Measurements from ENCODE around the gene ATXN1.
"Not testable (repeated sequence)": the region's sequence is repeated elsewhere in the genome, so short reads cannot be mapped to it uniquely, and the experiment has no call there.

The ATXN1 gene

GRCh38 chr6:16760516-16761470, at the start of gene ATXN1:
TSS of gene ATXN1 (minus strand) at chr6:16761460.
- no peak for DNase-seq (ENCODE audit: low spot score)

GRCh38 chr6:16810411-16810810, 49.2 kb upstream of the ATXN1 start:
- DNase-seq (ENCODE audit: low spot score): no peak

DNA sequence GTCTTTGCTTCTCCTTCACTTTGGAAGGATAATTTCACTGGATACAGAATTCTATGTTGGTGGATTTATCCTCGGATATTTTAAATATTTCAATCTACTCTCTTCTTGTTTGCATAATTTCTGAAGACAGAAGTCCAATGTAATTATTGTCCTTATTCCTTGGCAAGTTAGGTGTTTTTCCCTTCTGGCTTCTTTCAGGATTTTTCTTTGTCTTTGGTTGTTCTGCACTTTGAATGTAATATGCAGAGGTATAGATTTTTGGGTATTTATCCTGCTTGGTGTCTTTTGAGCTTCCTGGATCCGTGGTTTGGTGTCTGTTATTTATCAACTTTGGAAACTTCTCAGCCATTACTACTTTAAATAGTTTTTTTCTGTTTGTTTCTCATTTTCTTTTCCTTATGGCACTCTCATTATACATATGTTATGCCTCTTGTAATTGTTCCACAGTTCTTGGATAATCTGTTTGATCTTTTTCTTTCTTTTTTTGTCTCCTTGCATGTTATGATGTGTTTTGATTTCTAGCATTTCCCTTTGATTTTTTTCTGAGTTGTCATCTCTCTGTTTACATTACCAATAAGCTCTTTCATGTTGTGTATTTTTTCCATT, 48.6 kb upstream of the ATXN1 start:
- DNase-seq (ENCODE audit: low spot score): no peak

DNA sequence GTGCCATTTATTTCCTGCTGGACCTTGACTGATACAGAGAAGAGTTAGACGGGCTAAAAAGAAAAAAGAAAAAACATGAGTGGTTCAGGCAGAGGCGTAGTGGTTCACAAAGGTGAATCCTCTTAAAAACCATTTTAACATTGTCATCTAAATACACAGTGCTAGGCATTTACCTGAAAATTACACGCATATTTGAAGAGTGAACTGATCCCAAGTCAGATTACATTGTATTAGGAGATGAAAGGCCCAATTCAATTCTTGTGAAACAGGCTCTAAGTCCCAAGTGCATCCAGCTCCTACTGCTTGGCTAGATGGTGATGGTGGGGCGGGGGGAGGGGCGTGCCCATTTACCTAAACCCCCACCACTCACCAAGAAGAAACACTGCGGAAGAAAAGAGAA, 46.7 kb upstream of the ATXN1 start:
- DNase-seq (ENCODE audit: low spot score): no peak

GRCh38 chr6:16806363-16806762, 45.1 kb upstream of the ATXN1 start:
- DNase-seq (ENCODE audit: low spot score): no peak

GRCh38 chr6:16805243-16805950, 44.1 kb upstream of the ATXN1 start:
- DNase-seq (ENCODE audit: low spot score): no peak

DNA sequence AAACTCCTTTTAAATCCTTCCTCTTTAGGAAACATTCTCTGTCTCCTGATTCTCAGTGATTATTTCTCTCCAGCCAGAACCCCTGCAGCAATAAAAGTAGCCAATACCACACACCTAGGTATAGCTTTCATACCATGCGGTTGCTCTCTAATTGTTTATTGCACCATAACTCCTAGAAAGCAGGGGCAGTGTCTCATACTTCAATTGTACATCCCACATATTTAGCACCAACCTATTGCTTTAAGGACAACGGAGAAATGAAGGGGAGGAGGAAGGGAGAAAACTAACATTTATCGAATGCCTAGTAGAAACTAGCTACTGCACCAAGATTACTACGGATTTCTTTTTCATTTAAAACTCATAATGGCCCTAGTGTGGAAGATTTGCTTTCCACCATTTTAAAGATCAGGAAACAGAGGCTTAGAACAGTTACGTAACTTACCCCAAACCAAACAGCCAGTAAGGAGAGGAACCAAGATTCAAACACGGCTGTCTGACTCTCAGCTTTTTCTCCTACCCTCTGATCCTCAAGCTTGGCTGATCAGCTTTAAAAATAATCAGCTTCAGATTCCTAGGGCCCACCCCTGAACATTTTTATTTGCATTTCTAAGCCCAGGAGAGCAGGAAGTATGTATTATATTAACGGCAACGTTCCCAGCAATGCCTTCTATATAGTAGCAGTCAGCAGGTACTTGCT, 43.4 kb upstream of the ATXN1 start:
- DNase-seq (ENCODE audit: low spot score): no peak

GRCh38 chr6:16803294-16804200, 42.3 kb upstream of the ATXN1 start:
- no peak for DNase-seq (ENCODE audit: low spot score)

GRCh38 chr6:16802071-16802470, 40.8 kb upstream of the ATXN1 start:
- no peak for DNase-seq (ENCODE audit: low spot score)

GRCh38 chr6:16800942-16801341, 39.7 kb upstream of the ATXN1 start:
- no peak for DNase-seq (ENCODE audit: low spot score)

DNA sequence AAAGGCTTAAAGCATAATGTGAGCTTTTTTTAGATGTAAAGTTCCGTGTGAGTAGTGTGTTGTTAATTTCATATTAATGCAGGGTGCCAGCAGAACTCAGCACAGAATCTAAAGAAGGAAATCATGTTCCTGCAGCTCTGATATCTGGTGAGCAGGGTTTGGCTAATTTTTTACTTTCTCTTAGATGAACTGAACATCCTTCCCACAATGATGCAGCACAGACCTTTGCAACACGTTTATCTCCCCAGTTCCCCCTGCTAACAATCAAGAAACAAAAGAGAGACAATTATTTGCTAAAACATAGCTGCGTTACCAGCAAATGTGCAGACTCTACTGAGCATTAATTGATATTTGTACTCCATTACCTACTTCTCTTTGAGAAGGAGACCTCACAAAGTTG, 39.1 kb upstream of the ATXN1 start:
- no peak for DNase-seq (ENCODE audit: low spot score)

DNA sequence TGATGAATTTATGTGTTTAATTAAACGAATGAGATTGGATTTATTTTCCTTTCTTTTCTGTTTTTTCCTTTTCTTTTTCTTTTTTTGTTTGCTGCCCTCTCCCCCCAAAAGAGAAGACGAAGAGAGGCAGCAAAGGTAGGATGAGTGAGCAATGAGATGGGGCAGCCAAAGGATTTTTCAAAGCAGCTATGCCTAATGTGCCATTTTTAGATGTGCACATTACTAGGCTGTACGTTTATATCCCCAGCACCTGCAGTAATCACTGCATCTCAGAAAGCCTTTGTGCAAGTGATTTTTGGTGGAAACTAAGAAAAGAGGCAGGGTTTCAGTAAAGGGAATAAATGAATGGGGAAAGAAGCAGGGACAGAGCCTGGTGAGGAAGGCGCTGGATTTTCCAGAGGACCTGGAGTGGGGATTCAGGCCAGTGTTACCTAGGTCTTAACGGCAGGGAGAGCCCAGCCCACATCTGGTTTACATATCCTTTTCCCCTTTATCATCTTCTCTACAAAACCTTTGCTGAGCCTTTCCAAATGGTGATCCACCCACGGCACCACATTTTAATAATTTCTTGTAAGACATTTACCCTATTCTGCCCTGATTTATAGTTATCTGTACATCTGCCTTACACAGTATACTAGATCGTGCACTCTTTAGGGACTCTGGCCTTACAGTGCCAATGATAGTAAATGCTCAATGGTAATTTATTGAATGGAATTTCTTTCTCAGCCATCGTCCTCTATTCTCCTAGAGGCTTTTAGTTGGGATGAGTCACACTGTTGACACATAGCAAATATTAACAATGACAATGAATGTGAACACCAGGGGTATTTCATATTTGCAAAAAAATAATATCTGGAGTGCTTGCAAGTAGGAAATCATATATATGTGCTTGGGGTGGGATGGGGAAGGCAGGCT, 38.3 kb upstream of the ATXN1 start:
- peak; percentile 36 for DNase-seq (ENCODE audit: low spot score)

DNA sequence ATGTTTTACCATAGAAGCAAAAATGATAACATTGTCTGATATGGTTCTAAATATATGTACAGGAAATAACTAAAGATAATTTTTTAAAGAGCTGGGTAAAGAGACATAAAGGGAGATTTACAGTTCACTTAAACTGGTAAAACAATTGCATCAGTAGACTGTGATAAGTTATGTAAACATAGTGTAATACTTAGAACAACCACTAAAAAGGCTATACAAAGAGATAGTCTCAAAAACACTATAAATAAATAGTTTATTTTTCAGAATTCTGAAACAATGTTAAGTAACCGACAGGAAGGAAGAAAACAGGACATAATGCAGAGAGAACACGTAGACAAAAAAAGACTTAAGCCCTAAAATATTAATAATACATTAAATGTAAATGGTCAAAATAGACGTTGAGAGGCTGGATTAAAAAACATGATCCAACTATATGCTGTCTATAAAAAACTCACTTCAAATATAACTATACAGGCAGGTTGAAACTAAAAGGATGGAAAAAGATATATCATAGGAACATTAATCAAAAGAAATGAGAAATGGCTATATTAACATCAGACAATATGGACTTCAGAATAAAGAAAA, 32.7 kb upstream of the ATXN1 start:
- no peak for DNase-seq (ENCODE audit: low spot score)

- DNase-seq (ENCODE audit: low spot score): no peak
Observed at GRCh38 chr6:16789329-16790038, 28.2 kb upstream of the ATXN1 start.

DNA sequence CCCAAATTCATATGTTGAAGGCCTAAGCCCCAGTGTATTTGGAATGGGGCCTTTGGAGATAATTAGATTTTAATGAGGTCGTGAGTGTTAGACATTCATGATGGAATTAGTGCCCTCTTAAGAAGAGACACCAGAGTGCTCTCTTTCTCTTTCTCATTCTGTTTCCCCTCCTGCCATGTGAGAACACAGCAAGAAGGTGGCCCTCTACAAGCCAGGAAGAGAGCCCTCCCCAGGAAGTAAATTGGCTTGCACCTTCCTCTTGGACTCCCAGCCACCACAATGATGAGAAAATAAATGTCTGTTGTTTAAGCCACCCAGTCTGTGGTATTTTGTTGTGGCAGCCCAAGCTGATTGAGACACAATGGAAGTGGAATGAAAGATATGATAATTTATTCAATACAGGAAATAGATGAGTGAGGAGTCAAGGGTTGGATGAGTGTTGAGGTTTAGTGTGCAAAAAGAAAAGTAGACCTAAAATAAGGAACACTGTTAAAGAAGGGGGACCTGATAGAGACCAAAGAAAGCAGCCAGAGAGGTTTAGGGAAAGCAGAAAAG, 25.9 kb upstream of the ATXN1 start:
- DNase-seq (ENCODE audit: low spot score): no peak

DNA sequence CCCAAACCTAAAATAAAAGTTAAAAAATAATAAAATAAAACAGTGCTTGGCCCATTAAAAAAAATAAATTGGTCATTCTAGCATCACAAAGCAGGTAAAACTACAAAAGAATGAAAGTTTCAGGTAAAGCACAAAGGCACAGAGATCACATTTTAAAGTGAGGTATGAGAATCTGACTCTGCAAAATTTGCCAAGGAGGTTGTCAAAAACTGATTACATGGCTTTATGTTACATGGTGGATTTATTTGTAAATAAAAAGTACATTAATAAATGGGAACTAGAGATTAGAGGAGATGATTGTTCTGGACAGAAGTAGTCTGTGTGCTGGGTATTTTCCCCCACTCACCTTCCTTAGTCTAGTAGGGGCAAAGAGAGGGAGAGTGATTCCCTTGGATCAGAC, 24.2 kb upstream of the ATXN1 start:
- no peak for DNase-seq (ENCODE audit: low spot score)

DNA sequence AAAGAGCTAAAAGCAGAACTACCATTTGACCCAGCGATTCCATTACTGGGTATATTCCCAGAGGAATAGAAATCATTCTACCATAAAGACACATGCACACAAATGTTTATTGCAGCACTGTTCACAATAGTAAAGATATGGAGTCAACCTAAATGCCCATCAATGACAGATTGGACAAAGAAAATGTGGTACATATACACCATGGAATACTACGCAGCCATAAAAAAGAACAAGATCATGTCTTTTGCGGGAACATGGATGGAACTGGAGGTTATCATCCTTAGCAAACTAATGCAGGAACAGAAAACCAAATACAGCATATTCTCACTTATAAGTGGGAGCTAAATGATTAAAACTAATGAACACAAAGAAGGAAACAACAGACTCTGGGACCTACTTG, 23.7 kb upstream of the ATXN1 start:
- DNase-seq (ENCODE audit: low spot score): not testable (repeated sequence)

- no peak for DNase-seq (ENCODE audit: low spot score)
Observed at GRCh38 chr6:16783952-16784565, 22.8 kb upstream of the ATXN1 start.
